GM12801 (cell line): ENCODE data around the gene SLC25A34.

Experiments used
- TF ChIP-seq, protein P1 (sequence below): IDR thresholded peaks from one replicate; pipeline ENCODE4 v1.5.1; 2011; ENCODE audit warnings: control low read depth; ENCODE audit not compliant: insufficient read length; ENCODE audit errors: extremely low read depth

Gene SLC25A34

GRCh38 chr1:15724949-15725880 lies 10.8 kb upstream of the SLC25A34 start:
- TF ChIP-seq, protein P1, sequence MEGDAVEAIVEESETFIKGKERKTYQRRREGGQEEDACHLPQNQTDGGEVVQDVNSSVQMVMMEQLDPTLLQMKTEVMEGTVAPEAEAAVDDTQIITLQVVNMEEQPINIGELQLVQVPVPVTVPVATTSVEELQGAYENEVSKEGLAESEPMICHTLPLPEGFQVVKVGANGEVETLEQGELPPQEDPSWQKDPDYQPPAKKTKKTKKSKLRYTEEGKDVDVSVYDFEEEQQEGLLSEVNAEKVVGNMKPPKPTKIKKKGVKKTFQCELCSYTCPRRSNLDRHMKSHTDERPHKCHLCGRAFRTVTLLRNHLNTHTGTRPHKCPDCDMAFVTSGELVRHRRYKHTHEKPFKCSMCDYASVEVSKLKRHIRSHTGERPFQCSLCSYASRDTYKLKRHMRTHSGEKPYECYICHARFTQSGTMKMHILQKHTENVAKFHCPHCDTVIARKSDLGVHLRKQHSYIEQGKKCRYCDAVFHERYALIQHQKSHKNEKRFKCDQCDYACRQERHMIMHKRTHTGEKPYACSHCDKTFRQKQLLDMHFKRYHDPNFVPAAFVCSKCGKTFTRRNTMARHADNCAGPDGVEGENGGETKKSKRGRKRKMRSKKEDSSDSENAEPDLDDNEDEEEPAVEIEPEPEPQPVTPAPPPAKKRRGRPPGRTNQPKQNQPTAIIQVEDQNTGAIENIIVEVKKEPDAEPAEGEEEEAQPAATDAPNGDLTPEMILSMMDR, result no peak

DNA sequence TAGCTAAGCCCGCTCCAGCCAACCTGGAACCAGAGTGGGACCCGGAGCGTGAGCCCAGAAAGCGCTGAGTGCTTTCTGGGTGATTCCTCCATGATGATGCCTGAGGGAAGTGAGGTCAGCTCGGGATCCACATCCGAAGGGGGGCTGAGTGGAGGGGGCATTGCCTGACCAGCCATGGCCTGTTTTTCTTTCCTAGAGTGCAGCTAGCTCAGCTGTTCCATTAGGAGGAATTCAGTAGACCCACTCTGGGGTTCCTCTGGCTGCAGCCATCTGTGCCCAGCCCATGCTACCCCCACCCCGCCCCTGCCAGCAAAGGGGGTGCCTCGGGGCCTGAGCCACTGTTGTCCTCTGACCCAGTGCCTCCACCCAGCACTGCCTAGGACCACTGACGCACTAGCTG lies 9.6 kb upstream of the SLC25A34 start:
- TF ChIP-seq, protein P1, result no peak

DNA sequence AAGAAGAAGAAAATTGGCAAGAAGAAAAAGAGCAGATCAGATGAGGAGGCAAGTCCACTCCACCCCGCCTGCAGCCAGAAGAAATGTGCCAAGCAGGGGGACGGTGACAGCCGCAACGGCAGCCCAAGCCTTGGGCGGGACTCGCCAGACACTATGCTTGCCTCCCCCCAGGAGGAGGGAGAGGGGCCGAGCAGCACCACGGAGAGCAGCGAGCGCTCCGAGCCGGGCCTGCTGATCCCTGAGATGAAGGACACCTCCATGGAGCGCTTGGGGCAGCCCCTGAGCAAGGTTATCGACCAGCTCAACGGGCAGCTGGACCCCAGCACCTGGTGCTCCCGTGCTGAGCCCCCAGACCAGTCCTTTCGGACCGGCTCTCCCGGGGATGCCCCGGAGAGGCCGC lies 9.0 kb upstream of the SLC25A34 start:
- TF ChIP-seq, protein P1, result no peak

DNA sequence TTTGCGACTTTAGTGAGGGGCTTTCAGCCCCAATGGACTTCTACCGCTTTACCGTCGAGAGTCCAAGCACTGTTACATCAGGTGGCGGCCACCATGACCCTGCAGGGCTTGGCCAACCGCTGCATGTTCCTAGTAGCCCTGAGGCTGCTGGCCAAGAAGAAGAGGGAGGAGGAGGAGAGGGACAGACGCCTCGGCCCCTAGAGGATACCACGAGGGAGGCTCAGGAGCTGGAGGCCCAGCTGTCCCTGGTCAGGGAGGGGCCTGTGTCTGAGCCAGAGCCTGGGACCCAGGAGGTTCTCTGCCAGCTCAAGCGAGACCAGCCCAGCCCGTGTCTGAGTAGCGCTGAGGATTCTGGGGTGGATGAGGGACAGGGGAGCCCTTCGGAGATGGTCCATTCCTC lies 8.6 kb upstream of the SLC25A34 start:
- TF ChIP-seq, protein P1, result no peak

GRCh38 chr1:15727866-15728534 lies 8.1 kb upstream of the SLC25A34 start:
- TF ChIP-seq, protein P1, result no peak

DNA sequence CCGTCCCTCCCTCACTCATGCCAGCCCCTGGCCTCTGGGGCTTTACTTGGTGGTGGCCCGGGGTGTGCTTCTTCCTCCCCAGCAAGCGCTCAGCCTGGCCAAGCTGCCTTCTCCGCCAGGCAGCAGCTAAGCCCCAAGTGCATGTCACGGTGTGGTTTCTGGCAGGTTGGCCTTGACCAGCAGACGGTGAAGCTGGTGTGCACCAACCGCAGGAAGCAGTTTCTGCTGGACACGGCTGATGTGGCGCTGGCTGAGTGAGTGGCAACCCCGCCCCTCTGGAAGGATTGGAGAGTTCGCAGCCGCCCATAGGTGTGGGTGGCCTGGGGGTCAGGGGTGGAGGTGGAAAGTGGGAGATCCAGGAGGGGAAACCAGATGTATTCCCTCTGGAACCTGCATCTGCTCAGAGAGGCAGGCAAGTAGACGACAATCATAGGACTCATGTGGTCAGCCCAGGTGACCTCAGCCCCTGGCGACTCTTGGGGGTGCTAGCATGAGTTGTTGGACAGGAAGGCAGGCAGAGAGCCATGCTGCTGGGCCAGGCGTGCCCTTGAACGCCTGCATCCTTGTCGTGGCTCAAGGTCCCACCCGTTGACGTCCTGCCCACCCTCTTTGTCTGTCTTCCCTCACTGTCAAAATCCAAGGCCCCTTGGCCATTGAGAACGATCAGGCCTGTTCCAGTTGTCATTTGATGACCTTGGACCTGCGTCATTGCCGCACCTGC lies 7.0 kb upstream of the SLC25A34 start:
- TF ChIP-seq, protein P1, result no peak

DNA sequence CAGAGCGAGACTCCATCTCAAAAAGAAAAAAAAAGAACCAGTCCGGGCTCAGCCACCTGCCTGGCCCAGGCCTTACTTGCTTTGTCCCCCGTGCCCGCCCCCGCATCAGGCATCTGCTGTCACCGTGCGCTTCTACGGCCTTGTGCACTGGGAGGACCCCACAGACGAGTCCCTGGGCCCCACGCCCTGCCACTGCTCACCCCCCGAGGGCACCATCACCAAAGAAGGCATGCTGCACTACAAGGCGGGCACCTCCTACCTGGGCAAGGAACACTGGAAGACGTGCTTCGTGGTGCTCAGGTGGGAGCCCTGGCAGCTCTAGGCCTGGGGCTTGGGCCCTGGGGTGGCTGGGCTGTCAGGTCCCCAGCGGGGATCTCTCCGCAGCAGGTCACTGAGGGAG lies 5.6 kb upstream of the SLC25A34 start:
- TF ChIP-seq, protein P1, result no peak
